Pancreas (tissue), 10 donors: ENCODE measurements around the gene MPL. TPM values are rescaled to one million over a fixed set of nuclear protein-coding genes. Genes with fewer than 3 reads are reported as not detected.

Experiments
- ATAC-seq, 4 donors: fragments of 200-7000 bp; cut with Tn5 transposase; one replicate each; pipeline versions ENCODE4 v1.8.0 to v1.9.1; 2020; ENCODE audit warnings: mild to moderate bottlenecking in 4 of 4, moderate library complexity in 4 of 4
- DNase-seq, 6 donors: peaks; one replicate each; pipeline ENCODE4 v3.0.0-alpha.2; 2020
- FAIRE-seq: peaks from 2 replicates; lab custom pipeline; 2012; peaks lifted over from hg19 to GRCh38; lab: Jason Lieb, UNC
- H3K27ac ChIP-seq, 4 donors: fragments of 200-600 bp; sonication (generic); 1 replicate in 3 of 4; 2 replicates in 1 of 4; pipeline versions ENCODE4 v1.5.0 to v1.8.0; 2020
- H3K27me3 ChIP-seq, 4 donors: fragments of 200-600 bp; one replicate each; pipeline ENCODE4 v1.8.0; 2021
- H3K36me3 ChIP-seq, 3 donors: fragments of 200-600 bp; sonication (generic) in 1 of 3; one replicate each; pipeline versions ENCODE4 v1.5.0 to v1.8.0; 2020 to 2021
- H3K4me1 ChIP-seq, 3 donors: fragments of 200-600 bp; one replicate each; pipeline ENCODE4 v1.8.0; 2021
- H3K4me3 ChIP-seq, 4 donors: fragments of 200-600 bp; sonication (generic) in 2 of 4; one replicate each; pipeline versions ENCODE4 v1.5.0 to v1.8.0; 2020 to 2021
- H3K9me3 ChIP-seq, 4 donors: fragments of 200-600 bp; one replicate each; pipeline ENCODE4 v1.8.0; 2021
- CTCF ChIP-seq, 4 donors: fragments of 200-600 bp; sonication (generic) in 3 of 4; IDR thresholded peaks; one replicate each; pipeline versions ENCODE4 v1.5.0 to v1.8.0; 2021; ENCODE audit warnings: antibody characterized with exemption in 4 of 4
- WGBS, 2 donors: extraction: QIAGEN DNeasy Blood & Tissue Kit; methylation state at CpG; one replicate each; pipeline ENCODE4 v1.1.7; 2013; 5-methylcytosine and 5-hydroxymethylcytosine counted together
- intact Hi-C, 3 donors: fragments of 100-400 bp; cut with DNase I; formaldehyde crosslinking; loops; one replicate each; pipeline versions ENCODE4 v1.11.1 to v1.14.2; 2022
- polyA plus RNA-seq, 2 donors: library from polyadenylated mRNA; stranded (reverse); fragments of 200-250 nt; gene quantifications; one replicate each; pipeline ENCODE4 v1.2.3, GENCODE V29; 2013
- total RNA-seq, 6 donors: library from RNA; stranded (reverse); fragmentation: NEBNext Ultra II Directional in 4 of 6; extraction: Animal tissue kit (Norgen Biotek cat#: 25700) in 4 of 6; gene quantifications; one replicate each; pipeline versions ENCODE4 v1.2.1 to v1.2.4, GENCODE V29; 2021 to 2023
- donor health status: healthy with polysubstance abuse.
- donor health status: DM: no; HTN: no; CAD: no; lungs with moderate emphysema.
- donor health status: DM: no; HTN: no; CAD: no.
- donor health status: control.
- donor health status: control.
- donor health status: Bipolar disorder and iron deficiency.
- donor health status: DM: yes; HTN: yes; CAD: no.
- donor health status: DM: no; HTN: no; CAD: no.
- donor health status: DM: no; HTN: no; CAD: no.
- donor health status: DM: yes; HTN: yes; CAD: no.

MPL gene
- total and polyA plus RNA-seq, 8 donors, result 0.08 to 0.43 (median 0.12) TPM; not detected in 2

GRCh38 chr1:43298055-43298454 is 39.6 kb upstream of the MPL start:
- DNase-seq (no peak), ATAC-seq (no peak), FAIRE-seq (no peak)
- Histone ChIP-seq H3K27me3 (no peaks in the 10 kb centered on the region), H3K27ac (no peak overlapping the region), H3K4me1 (peaks cover 12 to 15% (median 14%) of the 10 kb centered on the region in 3 donors), H3K36me3 (no peaks in the 10 kb centered on the region), H3K9me3 (no peaks in the 10 kb centered on the region), H3K4me3 (no peak overlapping the region)
- intact Hi-C loops, result no loop called here
- TF ChIP-seq CTCF (IDR thresholded peaks at IDR 0.05), result no peak
- 88 to 95% methylated on average over 1 of the region's 1 CpG for WGBS, 2 donors

- H3K4me3 ChIP-seq, result no peak overlapping the region
- H3K9me3 ChIP-seq, result no peaks in the 10 kb centered on the region
- peaks cover 12 to 14% (median 14%) of the 10 kb centered on the region in 3 donors for H3K4me1 ChIP-seq
- DNase-seq (no peak), FAIRE-seq (no peak), ATAC-seq (no peak)
- no peaks in the 10 kb centered on the region for H3K36me3 ChIP-seq
- no peak for TF ChIP-seq CTCF (IDR thresholded peaks at IDR 0.05)
- H3K27me3 ChIP-seq, result no peaks in the 10 kb centered on the region
- intact Hi-C loops, result no loop called here
- H3K27ac ChIP-seq, result no peak overlapping the region
Observed at GRCh38 chr1:43299101-43299500, 38.5 kb upstream of the MPL start.

- ATAC-seq (no peak), FAIRE-seq (no peak), DNase-seq (peak in 1 of 6 donors; percentile 26)
- H3K36me3 ChIP-seq, result no peaks in the 10 kb centered on the region
- intact Hi-C loops, result no loop called here
- TF ChIP-seq CTCF (IDR thresholded peaks at IDR 0.05), result no peak
- H3K4me1 ChIP-seq, result peaks cover 3 to 8% (median 6%) of the 10 kb centered on the region in 3 donors
- H3K27ac ChIP-seq, result no peak within 1 kb of the TSS
- no peak within 1 kb of the TSS for H3K4me3 ChIP-seq
- no peaks in the 10 kb centered on the region for H3K27me3 ChIP-seq
- no peaks in the 10 kb centered on the region for H3K9me3 ChIP-seq
- WGBS, 2 donors, result 83 to 87% methylated on average over 10 of the region's 10 CpGs
Observed at GRCh38 chr1:43300378-43301094, 37.1 kb upstream of the MPL start, which contains the start of gene TIE1. TIE1 (plus strand) TSS chr1:43300982; CDS start chr1:43301072, 90 bp downstream.

GRCh38 chr1:43302201-43302600 is 35.4 kb upstream of the MPL start:
- intact Hi-C loops, result no loop called here

More at GRCh38 chr1:43302201-43302600, 35.4 kb upstream of the MPL start:
- no peaks in the 10 kb centered on the region for H3K9me3 ChIP-seq
- no peak for TF ChIP-seq CTCF (IDR thresholded peaks at IDR 0.05)
- FAIRE-seq (no peak), DNase-seq (no peak), ATAC-seq (no peak)
- H3K36me3 ChIP-seq, result no peaks in the 10 kb centered on the region
- no peaks in the 10 kb centered on the region for H3K27me3 ChIP-seq
- H3K4me1 ChIP-seq, result peaks cover 0 to 4% (median 0%) of the 10 kb centered on the region in 3 donors
- no peak overlapping the region for H3K27ac ChIP-seq
- 83 to 84% methylated on average over 1 of the region's 1 CpG for WGBS, 2 donors
- H3K4me3 ChIP-seq, result no peak overlapping the region
